ENCODE results near the gene SDHAF2.
"Not testable (repeated sequence)": the region's sequence is repeated elsewhere in the genome, so short reads cannot be mapped to it uniquely, and the experiment has no call there.

SDHAF2 gene

DNA sequence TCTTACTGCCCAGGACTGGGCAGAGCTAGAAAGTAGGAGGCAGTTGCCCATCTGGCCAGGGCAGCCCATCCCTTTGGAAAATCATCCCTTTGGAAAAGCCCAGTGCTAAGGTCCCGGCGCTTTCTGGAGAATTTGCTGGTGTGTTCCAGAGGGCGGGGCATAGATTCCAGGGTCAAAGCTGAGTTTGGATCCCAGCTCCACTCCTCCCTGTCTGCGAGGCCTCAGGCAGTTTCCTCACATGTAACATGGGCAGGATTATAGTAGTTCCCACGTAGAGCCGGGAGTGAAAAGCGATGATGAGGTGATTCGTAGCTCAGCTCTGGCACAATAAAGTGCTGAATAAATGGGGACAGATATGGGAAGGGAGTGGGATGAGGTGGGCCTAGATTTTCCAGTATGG lies 47.2 kb downstream of the SDHAF2 start:
- DNase-seq, result no peak

DNA sequence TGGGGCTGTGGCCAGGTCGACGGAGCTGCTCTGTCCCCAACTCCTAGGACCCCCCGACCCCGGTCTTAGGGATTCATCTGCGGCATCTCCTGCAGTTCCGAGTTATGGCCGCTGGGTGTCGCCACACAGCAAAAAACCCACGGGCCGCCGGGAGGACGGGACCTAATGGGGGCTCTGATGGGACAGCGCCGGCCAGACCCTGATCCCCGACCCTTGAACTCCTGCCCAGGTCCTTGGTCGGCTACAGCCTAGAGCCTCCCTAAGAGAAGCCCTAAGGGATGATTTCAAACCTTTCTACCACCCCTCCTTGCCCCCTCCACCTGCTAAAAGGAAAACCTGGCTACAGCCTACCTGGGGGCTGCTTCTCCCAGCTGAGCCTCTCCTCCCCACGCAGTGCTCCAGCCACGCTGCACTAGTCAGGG lies 47.8 kb downstream of the SDHAF2 start:
- DNase-seq, result peak; percentile 25

DNA sequence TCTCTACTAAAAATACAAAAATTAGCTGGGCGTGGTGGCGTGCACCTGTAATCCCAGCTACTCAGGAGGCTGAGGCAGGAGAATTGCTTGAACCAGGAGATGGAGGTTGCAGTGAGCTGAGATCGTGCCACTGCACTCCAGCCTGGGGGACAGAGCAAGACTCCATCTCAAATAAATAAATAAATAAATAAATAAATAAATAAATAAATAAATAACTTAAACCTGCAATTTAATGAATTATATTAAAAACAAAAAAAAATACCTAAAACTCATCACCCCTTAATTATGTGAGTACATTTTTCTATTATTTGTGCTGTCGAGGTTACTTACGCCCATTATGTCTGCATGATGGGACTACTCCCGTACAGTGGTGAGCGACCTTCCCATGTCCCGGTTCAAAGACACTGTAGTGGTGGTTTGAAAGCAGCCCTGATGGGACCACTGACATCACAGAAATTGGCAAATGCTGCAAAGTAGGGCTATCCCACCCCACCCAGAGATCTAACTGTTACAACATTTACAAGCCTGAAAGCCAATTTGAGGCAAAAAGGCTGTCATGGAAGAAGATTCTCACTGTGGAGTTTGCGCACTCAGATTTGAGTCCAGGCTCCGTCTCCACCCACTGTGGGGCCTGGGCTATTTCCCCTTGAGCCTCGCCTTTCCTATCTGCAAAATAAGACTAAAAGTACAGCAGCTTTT lies 49.6 kb downstream of the SDHAF2 start:
- not testable (repeated sequence) for DNase-seq

DNA sequence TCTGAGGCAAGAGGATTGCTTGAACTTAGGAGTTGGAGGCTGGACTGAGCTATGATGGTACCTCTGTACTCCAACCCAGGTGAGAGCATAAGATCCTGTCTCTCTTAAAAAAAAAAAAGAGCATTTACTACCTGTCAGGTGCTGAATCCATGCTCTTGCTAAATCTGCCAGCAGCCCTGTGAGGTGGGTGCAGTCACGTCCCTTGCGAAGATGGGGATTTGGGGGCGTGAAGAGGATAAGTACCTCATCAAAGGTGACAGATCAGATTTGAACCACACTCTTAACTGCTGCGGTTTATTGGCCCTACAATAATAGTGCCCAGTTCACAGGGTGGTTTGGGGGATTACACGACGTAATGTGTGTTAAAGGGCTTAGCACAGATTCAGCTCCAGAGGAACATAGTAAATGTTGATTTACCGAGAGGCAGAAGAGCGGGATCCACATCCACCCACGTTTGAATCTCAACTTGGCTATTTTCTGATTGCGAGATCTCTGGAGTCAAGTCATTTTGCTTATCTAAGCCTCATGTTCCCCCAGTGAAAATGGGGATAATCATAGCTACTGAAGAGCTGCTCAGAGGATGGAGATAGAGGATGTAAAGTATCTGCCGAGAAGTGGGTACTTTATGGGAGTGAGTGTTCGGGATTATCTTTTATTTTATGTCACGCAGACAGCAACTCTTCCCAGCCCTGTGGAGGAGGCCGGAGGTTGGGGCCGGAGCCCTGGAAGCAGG lies 50.5 kb downstream of the SDHAF2 start:
- DNase-seq, result no peak

DNA sequence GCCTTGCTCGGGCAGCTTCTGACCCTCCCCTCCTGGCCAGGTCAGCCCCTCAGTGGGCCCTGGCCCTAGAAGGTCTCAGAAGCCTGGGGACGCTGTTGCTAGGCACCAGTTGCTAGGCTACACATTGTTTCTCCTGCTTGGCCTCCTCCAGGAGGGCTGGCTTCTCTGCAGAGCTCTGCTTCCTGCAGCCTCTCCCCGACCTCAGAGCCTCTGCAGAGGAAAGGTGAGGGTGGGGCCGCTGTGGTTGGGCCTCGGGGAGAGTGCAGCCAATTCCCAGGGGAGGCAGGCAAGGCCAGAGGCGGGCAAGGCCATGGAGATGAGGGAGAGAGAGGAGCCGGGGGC lies 51.0 kb downstream of the SDHAF2 start:
- DNase-seq, result peak; percentile 28

DNA sequence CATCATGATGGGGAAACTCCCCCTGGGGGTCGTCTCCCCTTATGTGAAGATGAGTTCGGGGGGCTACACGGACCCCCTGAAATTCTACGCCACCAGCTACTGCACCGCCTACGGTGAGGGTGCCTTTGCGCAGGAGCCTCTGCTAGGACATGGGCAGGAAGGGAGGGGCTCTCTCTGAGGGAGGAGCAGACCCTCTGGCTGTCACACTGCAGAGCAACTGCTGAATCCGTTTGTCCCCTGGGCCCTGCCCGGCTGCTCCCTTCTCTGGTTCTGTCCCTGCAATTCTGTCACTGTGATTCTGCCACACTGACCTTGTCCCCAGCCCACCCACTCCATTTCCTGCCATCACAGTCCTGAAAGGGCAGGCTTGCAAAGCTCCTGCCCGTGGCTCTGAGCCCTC lies 51.9 kb downstream of the SDHAF2 start:
- no peak for DNase-seq

DNA sequence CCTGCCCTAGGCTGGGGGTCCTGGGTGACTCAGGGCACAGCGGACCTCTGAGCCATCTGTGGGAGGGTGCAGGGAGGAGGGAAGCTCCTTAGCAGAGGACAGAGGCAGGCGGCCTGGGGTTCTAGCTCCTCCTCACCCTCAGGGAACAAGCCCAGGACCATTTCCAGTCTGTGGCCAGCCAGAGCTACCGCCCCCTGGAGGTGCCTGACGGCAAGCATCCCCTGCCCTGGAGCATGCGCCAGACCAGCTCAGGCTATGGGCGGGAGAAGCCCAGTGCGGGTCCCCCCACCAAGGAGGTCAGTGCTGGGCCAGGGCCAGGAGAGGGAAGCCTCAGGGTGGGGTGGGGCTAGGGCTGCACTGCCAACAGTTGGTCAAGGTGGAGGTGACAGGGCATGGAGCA lies 52.6 kb downstream of the SDHAF2 start:
- no peak for DNase-seq

DNA sequence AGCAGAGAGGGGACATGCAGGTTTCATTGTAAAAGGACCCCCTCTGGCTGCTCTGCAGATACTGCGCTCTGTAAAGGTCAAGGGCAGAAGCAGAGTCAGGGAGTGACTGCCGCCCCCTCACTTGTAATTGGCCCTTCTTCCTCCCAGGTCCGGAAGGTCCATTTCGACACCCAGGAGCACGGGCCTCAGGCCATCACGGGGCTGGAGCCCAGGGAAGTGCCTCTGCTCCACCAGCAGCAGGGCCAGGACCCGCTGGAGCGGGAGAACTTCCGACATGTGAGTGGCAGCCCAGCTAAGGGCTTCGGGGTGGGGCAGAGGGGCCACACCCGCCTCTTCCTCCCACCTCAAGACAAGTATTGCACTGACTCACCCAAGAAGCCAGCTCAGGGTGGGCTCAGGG lies 54.6 kb downstream of the SDHAF2 start:
- no peak for DNase-seq

DNA sequence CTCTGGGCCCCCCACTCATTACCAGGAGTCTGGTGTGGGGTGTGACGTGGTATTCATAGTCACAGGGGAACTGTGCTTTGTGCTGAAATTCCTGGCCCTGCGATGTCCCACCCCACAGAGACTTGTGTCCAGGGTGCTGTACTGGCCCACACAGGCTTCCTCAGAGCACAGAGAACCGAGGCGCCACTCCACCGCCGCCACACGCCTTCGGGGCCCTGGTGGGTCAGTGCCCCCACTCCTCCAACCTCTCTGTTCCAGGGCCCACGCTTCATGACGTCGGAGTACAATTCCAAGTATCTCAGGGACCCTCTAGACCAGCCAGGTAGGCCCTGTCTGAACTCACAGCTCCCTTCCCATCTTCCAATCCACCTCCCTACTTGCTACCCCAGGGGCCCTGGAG lies 55.2 kb downstream of the SDHAF2 start:
- DNase-seq, result no peak

DNA sequence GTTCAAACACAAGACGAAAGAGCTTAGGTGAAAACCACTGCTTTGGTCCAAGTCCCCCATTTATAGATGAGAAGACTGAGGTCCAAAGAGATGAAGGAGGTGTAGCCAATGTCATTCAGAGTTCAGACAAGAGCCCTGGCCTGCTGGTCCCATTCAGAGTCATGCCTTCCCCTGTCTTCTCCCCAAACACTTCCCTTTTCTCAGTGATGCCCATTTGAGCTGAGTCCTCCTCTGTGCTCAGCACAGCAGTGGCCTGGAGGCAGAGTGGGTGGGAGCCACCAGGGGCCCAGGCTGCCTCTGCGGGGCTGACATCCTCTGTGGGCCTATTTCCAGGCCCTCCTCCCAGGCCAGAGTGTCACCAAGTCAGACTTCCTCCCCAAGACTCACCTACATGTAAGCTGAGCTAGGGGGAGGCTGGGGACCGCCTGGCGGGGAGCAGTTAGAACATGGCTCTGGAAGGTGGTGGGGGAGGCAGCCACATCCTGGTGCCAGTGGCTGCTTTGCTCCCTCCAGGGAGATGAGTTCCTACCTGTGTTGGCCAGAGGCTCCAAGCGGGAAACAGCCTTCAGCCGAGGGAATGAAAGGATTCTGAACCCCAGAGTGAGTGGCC lies 56.2 kb downstream of the SDHAF2 start:
- DNase-seq, result no peak

DNA sequence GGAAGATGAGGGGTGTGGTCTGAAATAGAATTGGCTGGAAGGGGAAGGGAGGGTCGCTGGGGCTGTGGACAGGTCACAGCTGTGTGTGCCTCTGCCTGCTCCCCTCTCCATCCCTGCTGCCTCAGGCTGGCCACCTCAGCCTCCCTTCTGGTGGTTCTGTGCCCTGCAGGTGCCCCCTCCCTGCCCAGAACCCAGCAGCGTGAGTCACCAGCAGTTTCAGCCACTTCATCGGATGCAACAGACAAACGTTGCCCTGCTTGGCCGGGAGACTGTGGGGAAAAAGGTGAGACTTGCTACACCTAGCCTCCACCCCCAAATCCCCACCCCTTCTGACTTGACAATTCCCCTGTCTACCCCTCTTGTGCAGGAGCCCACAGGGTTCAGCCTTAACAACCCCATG lies 56.9 kb downstream of the SDHAF2 start:
- DNase-seq, result no peak

DNA sequence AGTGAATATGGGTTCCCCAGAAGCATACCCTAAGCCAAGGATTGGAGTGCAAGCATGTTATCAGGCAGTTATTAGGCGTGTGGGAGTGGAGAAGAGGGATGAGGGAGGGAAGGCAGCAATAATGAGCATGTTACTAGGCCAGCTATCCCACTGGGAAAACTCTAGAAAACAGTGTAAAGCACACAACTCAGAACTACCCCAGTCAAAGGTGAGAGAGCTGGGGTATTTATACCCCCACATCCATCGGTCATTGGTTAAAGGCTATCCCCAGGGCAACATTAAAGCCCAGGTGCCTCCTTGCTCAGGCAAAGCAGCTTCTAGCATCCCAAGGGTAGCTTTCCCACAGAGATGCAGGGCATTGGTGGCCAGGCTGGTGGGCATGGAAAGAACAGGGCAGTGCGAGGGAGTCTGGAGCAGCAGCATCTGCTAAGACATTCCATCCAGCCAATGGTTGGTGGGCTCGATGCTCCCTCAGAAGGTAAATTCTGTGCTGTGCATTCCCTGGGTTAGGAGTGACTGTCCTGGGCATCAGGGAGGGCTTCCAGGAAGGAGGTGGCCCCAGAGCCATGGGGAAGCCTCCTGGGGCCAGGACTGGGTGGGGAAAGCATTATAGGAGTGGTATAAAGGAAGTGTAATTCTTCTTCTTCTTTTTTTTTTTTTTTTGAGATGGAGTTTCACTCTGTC lies 57.6 kb downstream of the SDHAF2 start:
- no peak for DNase-seq

DNA sequence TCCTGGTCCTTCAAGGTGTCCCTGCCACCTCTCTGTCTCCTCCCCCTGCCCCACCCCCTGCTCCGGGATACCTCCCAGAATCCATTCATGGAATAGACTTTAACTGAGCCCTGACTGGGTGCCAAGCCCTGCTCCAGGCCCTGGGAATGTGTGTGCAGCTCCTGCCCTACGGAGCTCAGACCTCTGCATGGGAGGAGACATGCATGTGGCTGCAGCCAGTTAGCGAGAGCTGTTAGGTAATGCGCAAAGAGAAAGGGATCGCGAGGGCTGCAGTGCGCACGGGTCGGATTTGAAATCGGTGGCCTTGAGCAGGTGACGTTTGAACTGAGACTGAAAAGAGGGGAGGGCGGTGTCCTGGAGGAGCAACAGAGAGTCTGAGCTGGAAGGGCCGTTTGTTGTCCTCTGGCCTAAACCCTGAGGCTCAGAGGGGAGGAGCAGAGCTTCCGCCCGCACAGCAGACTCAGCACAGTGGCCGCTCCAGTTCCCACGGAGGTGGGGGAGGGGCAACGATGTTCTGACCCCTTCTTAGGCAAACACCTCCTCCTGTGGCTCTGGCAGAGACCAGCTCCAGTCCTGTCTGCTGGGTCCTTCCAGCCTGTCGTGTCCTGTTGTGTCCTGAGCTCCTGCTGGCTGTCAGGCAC lies 58.8 kb downstream of the SDHAF2 start:
- DNase-seq, result no peak

DNA sequence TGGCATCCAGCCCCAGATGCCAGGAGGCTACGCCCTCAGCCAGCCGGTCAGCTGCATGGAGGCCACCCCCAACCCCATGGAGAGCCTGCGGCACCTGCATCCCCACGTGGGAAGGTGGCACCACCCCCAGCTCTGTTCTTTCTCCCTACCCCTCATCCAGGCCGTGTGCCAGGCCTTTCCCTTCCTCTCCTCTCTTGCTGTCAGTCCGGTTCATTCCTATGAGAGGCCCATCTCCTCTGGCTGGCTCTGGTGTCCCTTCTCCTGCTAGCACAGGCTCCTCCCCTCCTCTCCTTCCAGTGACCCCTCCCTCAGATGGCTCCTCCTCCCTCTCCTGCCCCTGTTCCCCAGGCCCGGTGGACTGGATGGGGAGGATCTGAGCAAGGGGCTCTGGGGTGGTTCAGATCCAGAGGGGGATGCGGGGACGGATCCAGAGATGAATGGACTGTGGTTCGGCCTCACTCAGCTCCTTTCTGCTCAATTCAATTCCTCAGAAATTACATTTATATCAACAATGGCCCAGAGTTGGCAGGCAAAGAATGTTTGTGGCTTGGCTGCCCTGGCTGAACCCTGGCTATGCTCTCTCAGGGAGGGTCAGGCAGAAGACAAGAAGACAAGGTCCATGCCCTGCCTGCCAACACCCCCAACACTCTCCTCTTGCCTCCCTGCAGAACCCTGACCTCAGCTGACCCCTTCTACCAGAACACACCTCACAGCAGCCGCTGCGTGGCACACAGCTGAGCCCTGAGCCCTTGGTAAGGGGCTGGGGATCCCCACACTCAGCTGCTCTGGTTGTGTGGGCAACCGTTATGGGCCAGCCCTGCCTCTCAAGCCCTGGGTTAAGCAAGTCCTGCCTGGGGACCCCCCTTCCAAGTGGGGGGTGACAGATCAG lies 60.2 kb downstream of the SDHAF2 start:
- no peak for DNase-seq

DNA sequence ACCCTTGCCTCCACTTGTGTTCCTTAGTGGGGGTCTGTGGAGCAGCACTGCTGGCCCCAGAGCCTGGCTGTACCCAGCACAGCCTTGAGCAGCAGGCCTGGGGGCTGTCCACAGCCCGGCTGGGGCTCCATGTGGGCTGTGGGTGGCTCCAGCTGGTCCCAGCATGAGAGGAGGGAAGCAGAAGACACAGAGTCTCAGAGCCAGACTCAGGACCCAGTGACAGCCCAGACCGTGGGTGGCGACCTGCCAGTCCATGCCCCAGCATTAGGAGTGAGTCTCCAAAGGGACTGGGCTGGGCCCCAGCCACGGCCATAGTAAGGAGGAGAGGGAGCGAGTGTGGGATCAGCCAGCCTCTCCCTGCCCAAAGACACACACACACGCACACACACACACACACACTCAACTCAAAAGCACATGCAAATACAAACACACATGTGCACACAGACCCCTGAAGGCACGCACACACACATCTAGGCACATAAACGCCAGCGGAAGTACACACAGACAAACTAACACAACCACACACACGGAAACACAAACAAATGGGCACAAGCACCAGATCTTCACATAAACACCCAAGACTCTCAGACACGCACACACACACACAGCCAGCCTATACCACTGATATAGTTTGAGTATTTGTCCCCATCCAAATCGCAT lies 61.9 kb downstream of the SDHAF2 start:
- DNase-seq, result no peak

DNA sequence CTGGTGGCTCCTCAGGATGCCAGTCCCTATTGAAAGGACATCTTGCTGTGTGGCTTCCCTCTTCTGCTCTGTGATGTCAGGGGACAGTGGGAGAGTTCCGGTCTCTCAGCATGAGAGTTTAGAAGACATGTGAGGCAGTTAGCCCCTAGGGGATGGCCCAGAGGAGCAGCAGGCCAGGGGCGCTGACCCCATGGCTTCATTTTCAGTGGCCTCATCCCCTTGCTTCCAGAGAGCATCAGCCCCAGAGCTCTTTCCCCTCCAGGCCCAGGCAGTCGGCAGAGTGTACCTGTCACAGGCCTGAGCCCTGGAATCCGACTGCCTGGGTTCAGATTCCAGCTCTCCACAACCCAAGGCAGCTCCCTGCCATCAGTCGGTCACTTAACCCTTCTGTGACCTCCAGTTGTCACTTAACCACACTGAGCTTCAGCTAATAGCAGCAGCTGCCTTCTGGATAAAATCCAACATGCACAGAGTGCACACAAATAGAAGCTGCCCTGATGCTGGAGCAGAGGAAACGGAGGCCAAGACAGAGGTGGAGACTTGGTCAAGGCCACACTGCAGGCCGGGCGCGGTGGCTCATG lies 64.5 kb downstream of the SDHAF2 start:
- DNase-seq, result no peak

DNA sequence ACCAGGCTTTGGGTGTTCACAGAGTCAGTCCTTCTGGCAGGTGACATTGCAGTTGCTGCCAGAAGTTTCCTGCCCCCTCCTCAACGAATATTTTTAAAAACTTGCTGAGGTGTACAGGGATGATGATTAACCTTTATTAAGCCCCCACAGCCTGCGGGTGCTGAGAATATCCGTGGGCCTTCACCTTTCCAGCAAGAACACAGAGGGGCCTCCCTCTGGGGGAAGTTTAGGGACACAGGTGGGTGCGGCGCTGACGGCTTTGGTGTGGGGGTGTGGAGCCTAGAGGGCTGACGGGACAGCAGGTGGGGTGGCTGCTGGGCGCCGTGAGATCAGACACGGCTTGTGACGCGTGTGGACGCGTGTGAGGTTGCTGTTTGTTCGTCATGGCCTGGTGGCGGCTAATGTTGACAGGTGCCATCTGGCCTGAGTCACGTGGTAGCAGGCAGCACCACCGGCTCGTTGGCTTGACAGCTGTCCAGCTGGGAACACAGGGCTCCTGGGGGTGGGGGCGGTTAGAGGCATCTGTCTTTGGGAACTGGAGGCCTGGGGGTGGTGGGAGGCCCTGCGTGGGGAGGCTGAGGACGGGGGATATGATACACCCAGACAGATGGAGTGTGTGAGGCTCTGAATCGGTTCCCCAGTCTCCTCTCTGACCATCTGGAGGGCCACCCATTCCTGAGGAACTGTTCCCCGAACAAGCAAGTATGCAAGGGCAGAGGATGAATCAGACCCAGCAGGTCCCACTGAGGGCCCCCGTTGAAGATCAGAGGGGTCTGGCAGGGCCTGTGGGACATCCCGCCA lies 66.1 kb downstream of the SDHAF2 start:
- DNase-seq, result peak; percentile 63
